Activated CD8-positive, alpha-beta memory T cell treated with anti-CD3 and anti-CD28 coated beads, Interleukin-2, amount 50 U/mL, for 4 hours (primary cell): ENCODE results near the gene ESR1.
"Not testable (repeated sequence)": the region's sequence is repeated elsewhere in the genome, so short reads cannot be mapped to it uniquely, and the experiment has no call there.

ENCODE experiments used
- DNase-seq: peaks from one replicate; pipeline ENCODE4 v3.0.0-alpha.2; 2020

ESR1 gene

DNA sequence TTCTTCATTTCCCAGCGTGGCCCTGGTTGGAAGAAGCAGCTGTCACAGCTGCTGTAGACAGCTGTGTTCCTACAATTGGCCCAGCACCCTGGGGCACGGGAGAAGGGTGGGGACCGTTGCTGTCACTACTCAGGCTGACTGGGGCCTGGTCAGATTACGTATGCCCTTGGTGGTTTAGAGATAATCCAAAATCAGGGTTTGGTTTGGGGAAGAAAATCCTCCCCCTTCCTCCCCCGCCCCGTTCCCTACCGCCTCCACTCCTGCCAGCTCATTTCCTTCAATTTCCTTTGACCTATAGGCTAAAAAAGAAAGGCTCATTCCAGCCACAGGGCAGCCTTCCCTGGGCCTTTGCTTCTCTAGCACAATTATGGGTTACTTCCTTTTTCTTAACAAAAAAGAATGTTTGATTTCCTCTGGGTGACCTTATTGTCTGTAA, 292.7 kb downstream of the ESR1 start:
- no peak for DNase-seq

DNA sequence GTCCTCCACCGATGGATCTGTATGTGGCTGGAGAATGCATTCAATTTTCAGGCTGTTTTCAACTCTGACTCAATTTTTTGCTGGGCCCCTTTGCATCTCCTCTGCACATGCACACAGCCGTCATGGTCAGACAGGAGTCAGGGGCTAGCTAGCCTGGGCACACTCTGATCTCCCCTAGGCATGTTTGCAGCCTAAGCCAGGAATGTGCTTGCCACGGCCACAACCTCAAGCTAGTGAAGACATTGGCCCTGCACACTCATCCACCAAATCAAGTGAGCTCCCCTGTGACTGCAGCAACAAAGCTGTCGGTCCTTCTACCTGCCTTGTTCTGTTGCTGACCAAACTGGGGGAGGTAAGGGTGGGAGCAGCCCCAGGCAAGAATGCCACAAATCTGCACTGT, 300.5 kb downstream of the ESR1 start:
- DNase-seq = no peak

DNA sequence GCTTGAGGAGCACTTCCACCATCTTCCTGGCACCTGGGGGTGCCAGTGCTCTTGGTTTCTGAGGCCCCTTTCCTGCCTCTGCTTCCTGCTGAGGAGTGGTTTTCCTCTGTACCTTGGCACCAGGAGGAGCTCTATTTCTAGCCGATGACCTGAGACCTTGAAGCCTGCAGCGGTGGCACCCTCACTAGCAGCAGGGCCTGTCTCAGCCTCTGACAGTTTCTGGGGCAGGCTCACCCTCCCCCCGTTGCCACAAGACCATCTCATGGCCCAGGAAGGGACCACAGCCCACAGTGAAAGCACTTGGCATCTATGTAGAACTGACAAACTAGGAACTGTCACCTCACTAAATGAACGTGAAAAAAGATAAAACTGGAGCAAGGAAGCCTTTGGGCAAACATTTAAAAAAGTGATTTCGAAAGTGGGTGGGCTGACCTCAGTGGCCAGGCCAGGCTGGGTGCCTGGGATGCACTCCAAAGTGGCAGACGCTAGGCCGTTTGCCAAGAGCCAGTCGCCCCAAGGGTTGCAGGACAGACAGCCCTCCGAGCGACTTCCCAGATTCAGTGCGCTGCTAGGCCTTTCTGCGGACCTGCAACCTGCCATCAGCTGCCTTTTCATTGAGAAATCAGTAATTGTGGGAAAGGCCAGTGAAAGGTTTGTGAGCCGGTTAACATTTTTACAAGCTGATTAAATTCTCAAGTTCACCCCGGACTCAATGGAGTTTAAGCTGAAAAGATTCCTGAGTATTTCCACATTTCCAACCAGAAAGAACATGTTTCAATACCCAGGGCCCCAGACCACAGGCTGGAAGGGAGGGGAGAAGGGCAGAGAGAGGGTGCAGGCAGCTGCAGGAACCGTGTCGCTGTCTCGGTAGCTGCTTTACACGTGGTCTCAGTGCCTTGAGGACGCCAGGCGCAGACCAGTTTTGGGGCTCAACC, 303.7 kb downstream of the ESR1 start:
- DNase-seq = no peak

DNA sequence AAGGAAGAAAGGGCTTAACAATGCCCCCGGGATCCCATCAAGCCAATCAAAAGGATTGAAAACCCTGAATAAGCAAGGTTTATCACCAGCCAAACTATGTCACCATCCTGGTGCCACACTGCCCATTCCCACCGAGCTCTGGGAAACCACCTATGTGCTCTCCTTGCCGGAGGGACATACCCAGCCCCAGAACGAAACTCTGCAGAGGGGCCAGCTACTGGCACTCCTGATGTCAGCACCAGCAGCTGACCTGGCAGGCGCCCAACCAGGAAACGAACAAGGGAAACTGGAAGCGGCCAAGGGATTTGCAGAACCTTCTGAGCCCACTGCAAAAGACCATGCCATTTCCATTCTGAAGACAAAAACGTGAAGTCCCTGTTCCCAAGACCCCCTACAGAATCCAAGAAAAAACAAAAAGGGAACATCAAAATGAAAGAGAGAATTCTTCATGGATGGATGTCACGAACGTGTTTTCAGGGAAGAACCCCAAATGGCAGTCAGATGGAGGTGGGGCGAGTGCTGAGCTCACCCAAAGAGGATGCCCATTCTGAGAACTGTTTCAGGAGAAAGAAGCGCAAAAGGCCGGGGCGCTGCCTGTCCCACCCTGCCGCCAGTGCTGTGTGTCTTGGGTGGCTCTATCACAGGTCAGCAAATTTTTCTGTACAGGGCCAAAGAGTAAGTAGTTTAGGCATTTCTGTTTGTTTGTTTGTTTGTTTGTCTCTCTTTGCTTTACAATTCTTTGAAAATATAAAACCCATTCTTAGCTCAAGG, 305.2 kb downstream of the ESR1 start:
- DNase-seq = no peak

DNA sequence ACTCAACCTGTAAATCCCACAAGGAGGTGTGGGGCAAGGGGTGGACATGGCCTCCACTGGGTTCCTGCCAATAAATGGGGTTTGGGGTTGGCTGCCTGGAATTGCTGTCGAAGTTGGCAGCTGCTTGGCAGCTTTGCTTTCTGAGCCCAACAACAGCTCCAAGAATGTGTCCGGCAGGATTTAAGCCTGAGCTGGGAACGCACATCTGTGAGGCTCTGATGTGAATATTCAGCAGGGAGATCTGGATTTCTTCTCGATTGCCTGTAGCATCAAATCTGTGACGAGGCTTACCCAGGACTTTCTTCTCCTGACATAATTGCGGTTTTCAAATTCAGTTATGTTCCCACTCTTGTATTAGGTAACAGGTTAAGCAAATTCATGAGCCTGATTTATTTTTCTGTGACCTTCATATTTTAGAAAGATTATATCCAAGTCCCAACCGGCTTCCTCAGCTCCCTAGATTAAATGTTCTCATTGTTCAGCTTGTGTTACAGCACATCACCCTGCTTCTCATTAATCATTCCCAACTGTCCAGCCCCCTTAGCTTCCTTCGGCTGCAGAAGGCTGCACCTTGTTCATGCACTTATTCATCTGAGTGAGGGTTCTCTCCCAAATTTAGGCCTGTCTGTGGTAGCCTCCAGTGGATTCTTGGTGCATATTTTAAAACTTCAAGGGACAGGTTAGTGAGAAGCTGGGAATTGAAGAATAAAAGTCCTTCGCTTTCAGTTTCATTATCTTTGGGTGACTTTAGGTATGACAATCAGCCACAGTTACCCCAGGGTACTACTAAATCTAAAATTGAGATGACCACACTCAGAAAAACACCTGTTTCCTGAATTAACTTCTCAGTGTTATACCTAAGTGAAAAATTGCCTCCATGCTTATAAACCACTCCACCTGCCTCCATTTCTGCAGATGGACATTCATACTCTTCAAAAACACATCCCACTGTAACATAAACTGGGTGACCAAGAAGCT, 310.0 kb downstream of the ESR1 start:
- no peak for DNase-seq

DNA sequence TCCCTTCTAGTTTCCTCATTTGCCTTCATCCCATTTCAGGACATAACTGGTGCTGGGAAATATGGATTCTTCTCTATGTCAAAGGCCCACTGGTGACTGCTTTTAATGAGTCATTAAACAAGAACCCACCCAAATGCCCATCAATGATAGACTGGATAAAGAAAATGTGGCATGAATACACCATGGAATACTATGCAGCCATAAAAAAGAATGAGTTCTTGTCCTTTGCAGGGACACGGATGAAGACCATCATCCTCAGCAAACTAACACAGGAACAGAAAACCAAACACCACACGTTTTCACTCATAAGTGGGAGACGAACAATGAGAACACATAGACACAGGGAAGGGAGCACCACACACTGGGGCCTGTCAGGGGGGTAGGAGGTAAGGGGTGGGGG, 310.7 kb downstream of the ESR1 start:
- no peak for DNase-seq

DNA sequence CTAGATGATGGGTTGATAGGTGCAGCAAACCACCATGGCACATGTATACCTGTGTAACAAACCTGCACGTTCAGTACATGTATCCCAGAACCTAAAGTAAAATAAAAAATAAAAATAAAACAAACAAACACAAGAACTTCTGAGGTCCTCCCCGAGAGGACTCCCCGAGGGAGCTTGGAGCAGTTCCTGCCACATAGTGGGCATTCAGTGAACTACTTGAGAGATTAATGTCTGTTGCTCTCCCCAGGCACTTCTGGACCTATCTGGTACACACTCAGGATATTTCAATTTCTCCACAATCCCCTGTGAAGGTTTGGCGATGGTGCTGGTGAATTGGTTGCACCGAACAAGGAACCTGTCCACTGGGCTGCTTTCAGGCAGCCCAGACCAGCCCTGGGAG, 311.2 kb downstream of the ESR1 start:
- no peak for DNase-seq

DNA sequence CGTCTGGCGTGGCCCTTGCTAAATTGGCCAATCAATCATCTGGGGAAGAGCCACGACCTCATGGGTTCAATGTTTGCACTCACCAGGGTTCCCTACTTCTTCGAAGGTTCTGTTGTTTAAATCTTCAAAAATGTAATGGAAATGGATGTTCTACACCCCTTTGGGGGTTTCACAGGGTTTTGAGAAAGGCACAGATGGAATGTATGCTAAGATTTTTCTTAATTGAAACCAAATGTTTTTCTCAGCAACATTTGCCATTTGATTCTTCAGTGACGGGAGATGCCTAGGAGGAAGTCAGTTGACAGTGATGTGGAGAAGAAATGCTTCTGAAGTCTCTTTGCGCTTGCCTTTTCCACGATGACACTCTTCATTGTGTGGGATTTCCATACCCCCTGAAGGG, 312.3 kb downstream of the ESR1 start:
- no peak for DNase-seq

DNA sequence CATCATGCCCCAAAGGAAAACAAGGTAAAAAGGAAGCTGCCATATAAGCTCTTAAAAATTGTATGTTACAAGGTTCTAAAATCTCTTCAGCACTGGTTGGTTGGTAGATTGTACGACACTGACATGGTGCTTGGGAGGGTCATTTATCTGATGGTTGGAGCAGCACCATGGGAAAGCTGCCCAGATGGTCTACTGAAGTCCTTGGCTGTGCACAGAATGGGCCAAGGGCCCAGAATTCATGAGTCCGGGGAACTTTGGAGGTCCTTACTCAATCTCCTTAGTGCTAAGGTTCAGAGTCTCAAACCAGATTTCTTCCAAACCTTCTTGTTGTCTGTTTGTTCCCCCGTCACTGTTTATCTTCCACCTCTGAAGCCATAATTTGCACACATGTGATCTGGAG, 314.4 kb downstream of the ESR1 start:
- DNase-seq = no peak

DNA sequence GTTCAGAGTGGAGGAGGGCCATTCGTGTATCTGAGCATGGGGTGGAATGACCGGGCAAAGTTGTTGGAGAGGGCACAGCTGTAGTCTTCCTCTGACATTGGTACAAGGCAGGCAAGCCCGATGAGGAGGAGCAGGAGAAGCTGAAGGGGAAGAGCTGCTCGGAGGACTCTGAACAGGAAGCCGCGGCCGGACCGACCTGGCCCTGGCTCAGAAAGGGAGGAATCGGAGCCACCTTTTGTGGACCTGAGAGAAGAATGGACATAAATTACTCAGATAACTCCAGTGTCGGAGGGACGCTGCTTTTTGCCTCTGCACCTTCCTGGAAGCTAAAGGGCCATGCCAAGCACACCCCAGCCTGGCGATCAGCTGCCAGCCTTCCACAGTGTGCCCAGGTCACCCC, 315.0 kb downstream of the ESR1 start:
- no peak for DNase-seq

DNA sequence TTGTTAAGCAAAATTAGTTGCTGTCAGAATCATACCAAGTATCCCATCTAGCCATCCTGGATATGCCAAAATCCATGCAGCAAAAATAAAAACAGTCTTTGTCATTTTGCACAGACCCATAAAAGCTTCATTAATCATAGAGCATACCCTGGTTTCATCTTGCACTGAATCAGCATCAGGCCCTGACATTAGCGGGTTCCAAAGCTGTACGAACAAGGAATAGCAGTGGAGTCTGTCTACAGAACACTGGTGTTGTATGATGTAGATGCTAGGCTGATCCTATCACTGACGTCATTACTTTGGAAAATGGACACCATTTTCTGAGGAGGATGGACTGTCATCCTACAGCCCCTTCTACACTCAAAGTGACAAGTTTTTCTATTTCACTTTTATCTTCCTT, 315.6 kb downstream of the ESR1 start:
- DNase-seq = no peak

DNA sequence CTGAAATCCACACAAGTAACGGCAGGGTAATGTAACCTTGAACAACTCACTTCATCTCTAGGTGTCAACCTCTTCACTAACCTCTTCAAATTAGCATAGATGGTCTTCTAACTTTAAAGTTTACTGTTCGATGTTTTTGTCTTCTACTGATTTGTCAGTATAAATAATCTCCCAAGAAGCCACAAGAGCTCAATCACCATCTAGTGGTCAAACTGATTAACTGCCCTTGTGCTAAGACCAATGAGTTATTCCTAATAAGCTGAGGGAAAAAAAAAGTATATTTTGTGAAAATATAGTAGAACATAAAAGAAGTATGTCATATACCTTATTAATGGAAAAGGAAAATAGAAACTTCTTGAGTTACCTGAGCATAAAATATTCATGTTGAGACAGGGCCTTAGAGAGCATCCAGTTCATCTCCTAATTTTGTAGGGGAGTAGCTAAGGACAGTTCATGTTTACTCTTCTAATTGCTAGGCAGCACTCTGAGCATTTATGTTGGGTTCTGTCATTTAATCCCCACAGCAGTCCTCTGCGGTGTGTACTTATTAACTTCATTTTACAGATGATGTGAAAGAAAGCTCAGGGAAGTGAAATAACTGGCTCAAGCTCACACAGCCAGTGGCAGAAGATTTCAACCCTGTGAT, 317.1 kb downstream of the ESR1 start:
- DNase-seq = no peak

DNA sequence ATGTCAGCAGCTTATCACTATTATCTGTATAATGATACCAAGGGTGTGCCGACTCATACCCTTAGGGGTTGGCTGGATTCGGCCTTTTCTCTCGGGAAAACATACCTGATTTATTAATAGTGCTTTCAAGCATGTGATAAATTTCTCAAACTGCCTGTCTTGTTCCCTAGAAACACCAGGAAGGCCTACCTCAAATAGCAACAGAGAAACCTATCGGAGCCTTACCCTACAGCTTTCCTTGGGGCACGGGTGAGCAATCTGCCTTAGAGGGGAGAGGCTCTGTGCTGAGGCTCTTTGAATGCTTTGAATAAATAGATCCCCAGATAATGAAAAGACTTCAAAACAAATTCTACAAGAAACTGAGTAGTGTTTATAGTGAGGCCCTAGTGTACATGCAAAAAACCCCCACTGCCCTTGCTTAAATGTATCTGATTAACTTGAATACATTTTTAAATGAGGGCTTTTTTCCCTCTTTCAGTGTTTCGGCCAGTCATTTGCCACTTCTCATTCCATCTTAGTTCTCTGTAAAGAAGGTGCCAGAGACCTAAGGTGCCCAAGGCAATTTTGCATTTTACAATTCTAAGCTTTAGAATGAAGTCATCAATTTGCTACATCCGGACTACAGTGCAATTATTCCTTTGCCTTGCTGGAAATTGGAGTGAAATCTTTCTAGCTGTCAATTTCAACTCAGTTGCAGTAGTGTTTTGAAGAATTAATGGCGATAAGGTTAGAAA, 320.1 kb downstream of the ESR1 start:
- no peak for DNase-seq

DNA sequence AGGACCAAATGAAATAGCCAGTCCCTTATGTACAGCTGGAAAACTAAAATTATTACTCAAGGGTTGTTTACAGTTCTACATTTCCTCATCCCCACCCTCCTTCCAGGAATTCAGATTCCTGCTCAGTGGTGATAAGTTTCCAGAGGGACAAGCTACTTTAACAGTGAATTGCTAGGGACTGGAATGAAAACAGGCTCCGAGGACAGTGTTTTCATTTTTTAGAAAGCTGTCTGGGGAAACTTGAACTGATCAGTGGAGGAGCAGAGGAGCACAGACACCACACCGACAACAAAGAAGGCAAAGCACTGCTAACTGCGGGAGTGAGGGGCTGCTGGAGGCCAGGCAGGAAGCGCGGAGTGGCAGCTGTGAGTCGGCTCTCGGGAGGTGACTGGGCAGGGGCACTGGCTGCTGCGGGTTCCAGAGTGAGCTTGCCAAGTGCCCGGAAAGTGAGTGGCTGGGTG, 322.2 kb downstream of the ESR1 start:
- no peak for DNase-seq

DNA sequence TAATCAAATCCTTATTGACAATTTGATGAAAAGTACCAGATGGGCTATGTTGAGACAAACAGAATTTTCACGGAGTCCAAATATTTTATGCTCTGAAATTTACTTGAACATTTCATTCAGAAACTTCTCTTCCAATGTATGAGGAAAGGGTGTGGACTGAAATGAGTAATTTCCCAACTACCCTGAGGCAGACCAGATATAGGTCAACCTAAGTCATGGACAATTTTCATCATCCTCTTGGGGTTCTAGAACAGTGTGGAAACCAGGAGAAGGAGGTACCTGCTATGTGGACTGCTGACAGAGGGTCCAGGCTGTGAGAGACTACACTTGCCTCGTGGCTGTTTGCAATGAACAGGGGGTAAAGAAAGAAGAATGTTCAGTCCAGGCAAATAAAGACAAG, 323.0 kb downstream of the ESR1 start:
- no peak for DNase-seq

DNA sequence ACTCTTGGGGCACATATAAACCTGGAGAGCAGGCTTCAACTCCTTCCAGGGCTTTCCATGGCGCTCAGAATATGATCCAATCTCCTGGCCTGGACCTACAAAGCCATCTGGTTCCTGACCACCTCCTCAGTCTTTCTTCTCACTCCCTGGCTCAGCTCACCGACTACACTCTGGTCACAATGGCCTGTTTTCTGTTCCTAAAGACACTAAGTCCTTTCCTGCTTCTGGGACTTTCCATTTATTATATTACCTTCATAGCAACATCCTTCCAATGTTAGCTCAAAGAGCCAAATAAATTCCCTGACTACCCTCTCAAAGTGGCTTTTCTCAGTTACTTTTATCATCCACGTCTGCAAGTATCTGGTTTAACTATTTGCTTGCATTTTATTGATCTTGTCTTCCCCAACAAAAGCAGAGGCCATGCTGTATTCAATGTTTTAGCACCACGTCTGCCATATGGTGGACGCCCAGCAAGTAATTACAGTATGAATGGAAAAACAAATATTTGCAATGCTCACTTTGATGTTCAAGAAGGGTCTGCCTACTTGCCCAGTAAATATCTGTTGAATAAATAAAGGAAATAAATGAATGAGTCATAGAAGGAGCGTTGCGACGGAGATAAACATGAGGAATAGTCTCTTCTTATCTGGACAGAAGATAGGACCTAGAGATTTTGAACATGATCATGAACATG, 328.4 kb downstream of the ESR1 start:
- no peak for DNase-seq

DNA sequence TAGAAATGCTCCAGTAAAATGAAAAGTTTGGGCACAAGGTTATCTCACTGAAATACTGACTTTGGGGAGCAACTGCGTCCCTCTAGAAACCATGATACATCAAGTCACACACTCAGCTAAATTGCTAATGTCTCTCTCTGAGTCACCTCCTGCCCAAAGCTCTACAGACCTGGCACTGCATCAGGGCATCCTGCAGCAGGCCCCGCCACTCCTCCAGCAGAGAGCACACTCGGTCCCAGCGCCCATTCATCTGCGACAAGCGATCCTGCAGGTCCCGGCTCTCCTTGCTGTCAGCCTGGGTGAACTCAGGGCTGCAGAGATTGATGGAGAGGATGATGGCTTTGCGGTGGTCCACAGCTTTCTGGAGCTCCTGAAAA, 329.0 kb downstream of the ESR1 start:
- no peak for DNase-seq

DNA sequence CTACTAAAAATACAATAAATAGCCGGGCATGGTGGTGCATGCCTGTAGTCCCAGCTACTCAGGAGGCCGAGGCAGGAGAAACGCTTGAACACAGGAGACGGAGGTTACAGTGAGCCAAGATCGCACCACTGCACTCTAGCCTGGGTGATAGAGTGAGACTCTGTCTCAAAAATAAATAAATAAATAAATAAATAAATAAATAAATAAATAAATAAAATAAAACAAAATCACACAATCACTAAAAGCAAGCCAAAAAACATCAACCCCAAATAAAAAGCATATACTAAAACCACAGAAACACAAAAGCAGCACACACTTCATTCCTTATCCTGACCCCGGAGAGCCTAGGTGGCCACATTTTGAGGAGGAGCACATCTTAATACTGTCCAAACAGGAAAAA, 330.9 kb downstream of the ESR1 start:
- DNase-seq = not testable (repeated sequence)

DNA sequence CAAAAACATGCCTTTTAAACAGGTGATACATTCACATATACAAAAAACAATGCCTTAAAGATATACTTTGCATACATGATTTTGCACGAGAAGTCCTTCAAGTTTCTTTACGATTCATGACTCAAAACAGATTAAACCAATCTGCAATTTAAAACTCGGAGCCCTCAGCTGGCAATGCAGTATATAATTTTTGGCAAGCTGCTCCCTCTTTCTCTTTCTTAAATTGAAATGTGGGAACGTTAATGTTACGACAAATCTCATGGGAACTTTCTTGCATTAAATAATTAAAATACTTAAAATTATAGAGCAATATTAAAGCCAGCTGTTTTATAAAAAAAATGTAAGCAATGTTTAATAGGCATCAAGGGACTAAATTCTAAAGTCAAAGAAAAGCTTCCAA, 334.6 kb downstream of the ESR1 start:
- DNase-seq = no peak

DNA sequence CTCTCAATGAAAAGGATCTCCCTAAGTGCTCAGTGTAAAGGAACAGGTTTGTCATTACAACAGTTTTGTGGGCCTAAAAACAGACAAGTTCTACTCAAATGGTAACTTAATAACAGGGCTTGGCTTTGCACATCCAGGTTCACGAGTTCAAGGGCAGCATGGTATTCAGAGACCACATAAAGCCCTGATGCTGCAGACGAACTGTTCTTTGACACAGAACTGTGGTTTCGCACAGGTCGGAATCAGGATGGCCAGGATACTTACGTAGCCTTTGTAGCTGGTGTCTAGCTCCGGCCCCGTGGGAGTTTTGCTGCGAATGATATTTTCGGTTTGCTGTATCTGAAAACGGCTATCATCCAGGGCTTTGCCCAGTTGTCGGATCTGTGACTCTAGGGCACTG, 335.9 kb downstream of the ESR1 start:
- DNase-seq = no peak

DNA sequence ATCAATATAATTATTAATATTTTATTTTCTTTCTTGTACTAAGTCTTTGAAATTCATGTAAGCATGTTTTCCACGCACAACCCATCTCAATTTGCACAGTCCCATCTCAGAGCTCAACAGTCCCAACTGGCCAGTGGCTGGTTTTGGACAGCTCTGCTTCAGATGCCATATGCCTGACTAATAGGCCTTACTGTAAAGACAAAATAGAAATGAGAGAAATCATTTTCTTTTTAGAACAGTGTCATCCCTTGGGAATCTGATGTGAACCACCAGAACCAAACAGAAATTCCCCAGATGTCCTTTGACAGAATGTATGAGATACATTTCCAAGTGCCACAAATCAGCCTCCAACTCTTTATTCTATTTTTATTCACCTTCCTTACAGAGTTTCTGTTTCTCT, 338.9 kb downstream of the ESR1 start:
- no peak for DNase-seq
